GM19193 (cell line): ENCODE measurements around the gene SOWAHC.

Experiments used
- POLR2A ChIP-seq: IDR thresholded peaks from 4 replicates; pipeline ENCODE4 v1.6.1; 2011; ENCODE audit not compliant: insufficient read depth, insufficient read length; ENCODE audit errors: extremely low read depth

SOWAHC gene

GRCh38 chr2:109613922-109614714 is at the start of gene SOWAHC, which contains the start of gene SEPTIN10:
Gene SOWAHC (plus strand): TSS chr2:109614364. CDS start chr2:109614490, 126 bp downstream.
Gene SEPTIN10 (minus strand): TSS chr2:109613966. CDS start chr2:109613827, 139 bp downstream.
- no peak for TF ChIP-seq POLR2A

DNA sequence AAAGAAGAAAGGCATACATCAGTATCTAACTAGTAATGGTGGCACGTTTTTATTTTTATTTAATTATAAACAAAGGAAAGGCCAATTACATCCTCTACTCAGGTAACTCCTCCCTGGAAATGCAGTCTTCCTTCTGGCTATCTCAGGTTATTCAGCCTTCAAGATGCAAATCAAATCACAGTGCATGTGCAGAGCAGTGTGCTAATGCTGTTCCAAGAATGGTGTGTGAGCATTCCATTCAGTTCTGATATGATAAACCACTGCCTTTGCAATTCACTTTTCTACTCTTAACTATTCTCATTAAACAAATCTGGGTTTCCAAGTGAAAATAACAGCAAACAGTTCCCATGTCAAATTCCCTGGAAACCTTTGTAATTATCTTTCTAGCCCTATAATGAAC is 38.8 kb upstream of the SOWAHC start:
- TF ChIP-seq POLR2A: no peak

DNA sequence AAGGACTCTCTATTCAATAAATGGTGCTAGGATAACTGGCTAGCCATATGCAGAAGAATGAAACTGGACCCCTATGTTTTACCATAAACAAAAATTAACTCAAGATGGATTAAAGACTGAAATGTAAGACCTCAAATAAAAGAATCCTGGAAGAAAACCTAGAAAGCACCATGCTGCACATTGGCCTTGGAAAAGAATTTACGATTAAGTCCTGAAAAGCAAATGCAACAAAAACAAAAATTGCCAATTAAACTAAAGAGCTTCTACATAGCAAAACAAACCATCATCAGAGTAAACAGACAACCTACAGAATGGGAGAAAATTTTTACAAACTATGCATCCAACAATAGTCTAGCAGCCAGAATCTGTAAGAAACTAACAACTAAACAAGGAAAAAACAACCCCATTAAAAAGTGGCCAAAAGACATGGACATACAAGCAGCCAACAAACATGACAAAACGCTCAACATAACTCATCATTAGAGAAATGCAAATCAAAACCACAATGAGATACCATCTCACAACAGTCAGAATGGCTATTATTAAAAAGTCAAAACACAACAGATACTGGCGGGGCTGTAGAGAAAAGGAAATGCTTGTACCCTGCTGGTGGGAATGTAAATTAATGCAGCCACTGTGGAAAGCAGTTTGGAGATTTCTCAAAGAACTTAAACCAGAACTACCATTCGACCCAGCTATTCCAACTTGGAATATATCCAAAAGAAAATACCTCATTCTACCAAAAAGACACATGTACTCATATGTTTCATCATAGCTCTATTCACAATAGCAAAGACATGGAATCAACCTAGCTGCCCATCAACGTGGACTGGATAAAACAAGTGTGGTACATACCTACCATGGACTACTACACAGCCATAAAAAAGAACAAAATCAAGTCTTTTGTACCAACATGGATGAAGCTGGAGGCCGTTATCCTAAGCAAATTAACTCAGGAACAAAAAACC is 31.0 kb upstream of the SOWAHC start:
- TF ChIP-seq POLR2A: no peak

DNA sequence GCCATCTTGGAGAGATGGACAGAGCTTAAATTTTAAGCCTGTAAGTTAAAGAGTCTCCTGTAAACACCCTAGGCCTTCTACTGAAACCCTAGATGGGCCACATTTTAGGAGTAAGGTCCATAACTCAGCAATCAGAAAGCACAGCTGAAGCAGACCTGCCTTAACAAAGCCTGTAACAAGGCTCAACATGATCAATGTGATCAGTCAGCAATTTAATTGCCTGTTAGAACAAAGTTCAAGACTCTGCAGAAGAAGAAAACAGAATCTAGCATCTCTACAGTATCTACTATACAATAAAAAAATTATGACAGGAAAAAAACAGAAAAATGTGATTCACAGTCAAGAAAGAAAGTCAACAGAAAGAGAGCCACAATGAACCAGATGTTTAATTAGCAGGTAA is 27.5 kb upstream of the SOWAHC start:
- TF ChIP-seq POLR2A: no peak

GRCh38 chr2:109591206-109591605 is 23.0 kb upstream of the SOWAHC start:
- no peak for TF ChIP-seq POLR2A

GRCh38 chr2:109592905-109593304 is 21.3 kb upstream of the SOWAHC start:
- no peak for TF ChIP-seq POLR2A

GRCh38 chr2:109594246-109594885 is 19.8 kb upstream of the SOWAHC start:
- no peak for TF ChIP-seq POLR2A

DNA sequence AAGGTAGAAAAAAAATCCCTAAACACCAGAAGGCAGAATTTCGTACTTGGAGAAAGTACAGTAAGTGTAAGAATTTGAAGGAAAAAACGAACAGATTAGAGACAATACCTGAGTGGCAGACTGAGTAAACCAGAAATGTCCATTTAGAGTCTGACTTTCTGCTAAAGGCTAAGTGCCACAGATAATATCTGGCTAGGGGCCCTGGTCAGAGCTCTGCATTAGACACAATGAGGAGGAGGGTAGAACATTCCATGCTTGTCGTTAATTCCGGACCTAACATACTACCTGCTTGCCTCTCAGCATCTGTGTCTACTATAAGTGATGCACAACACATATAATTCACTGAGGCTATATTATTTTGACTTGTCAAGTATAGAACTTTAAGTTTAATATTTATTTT is 18.5 kb upstream of the SOWAHC start:
- no peak for TF ChIP-seq POLR2A

DNA sequence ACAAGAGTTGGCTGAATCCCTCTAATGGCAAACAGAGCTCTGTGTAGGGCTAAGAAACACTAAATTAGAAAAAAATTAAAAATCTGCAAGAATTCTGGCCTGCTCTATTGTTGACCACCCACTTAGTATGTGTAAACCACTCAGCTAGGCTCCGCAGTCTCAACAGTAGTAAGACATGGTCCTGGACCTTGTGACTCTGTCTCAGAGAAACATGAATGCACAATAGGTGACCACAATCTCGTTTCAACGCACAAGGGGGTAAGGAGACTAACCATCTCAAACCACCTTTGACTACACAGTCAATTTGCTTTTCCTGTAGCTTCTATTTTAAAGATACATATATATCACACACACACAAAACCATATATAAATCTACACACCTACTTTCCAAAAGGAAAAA is 16.9 kb upstream of the SOWAHC start:
- TF ChIP-seq POLR2A: no peak

GRCh38 chr2:109601783-109602182 is 12.4 kb upstream of the SOWAHC start:
- TF ChIP-seq POLR2A: no peak

GRCh38 chr2:109602617-109603188 is 11.5 kb upstream of the SOWAHC start:
- no peak for TF ChIP-seq POLR2A

DNA sequence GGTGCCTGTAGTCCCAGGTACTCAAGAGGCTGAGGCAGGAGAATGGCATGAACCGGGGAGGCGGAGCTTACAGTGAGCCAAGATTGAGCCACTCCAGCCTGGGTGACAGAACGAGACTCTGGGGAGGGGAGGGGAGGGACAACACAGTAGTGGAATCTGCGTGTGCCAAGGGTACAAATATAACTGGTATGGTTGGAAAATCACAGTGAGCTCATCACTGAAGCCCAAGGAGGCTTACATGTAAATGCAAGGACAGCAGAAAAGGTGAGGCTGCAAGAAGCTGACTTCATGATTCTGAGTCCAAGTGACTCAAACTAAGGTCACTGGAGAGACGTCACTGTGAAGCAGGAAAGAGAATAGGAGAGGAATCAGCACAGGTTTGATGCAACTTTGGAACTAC is 9.6 kb upstream of the SOWAHC start:
- TF ChIP-seq POLR2A: no peak

GRCh38 chr2:109607766-109608165 is 6.4 kb upstream of the SOWAHC start:
- TF ChIP-seq POLR2A: no peak

DNA sequence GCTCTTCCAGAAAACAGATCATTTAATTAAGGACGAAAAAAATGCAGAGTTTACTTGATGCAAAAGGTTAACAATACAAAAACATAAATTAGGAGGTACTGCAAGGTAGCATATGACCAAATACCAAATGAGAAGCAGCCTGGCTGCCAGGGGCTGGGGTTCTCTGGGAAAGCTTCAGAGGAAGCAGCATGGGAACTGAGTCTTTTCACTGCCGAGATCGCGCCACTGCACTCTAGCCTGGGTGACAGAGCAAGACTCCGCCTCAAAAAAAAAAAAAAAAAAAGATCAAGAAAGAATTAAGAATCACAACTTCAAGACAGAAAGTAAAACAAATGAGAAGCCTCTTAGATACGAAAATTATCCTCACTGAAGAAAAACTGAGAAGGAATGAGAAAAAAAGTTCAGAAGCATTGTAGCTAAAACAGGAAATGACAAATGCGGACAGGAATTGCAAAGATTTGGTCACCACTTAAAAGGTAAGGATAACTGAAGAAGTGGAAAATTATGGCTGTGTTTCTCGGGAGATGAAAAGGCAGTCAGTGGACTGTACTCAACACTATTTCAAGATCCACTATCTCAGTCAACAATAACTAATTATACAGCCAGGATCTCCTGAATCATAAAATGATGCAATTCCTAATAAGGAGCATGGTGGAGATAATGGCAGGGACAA is 4.7 kb upstream of the SOWAHC start:
- no peak for TF ChIP-seq POLR2A

DNA sequence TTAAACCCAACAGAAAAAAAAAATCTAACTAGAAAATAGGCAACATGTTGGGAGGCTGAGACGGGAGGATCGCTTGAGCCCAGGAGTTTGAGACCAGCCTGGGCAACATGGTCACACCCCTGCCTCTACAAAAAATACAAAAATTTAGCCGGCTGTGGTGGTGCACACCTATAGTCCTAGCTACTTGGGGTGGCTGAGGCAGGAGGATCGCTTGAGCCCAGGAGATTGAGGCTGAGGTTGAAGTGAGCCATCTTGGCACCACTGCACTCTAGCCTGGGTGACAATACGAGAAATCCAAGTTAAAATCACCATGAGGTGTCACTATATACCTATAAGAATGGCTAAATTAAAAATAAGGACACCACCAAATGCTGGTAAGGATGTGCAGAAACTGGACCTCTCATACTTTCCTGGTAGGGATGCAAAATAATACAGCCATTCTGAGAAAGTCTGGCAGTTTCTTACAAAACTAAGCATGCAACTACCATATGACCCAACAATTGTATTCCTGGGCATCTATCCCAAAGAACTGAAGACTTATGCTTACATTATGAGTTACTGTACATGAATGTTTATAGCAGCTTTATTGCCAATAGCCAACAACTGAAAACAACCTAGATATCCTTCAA is 2.6 kb upstream of the SOWAHC start:
- no peak for TF ChIP-seq POLR2A
